Activated CD8-positive, alpha-beta memory T cell treated with anti-CD3 and anti-CD28 coated beads for 1 hour (primary cell): ENCODE results near the gene OCA2.
"Not testable (repeated sequence)": the region's sequence is repeated elsewhere in the genome, so short reads cannot be mapped to it uniquely, and the experiment has no call there.

ENCODE experiments used
- DNase-seq, 2 donors: peaks; one replicate each; pipeline ENCODE4 v3.0.0-alpha.2; 2020; ENCODE audit warnings: low read depth in 1 of 2; ENCODE audit errors: extremely low read depth in 1 of 2

OCA2 gene

GRCh38 chr15:27958911-27959578, 140.1 kb downstream of the OCA2 start:
- DNase-seq, result no peak

GRCh38 chr15:27956285-27956684, 142.8 kb downstream of the OCA2 start:
- no peak for DNase-seq

GRCh38 chr15:27955087-27955486, 144.0 kb downstream of the OCA2 start:
- DNase-seq, result no peak

- DNase-seq, result not testable (repeated sequence)
These were observed 146.5 kb downstream of the OCA2 start for GRCh38 chr15:27952593-27952992.

- DNase-seq, result no peak
These were observed 147.8 kb downstream of the OCA2 start for GRCh38 chr15:27951191-27951890.

- DNase-seq, result no peak
These were observed 150.0 kb downstream of the OCA2 start for GRCh38 chr15:27949089-27949488.

- DNase-seq, result no peak
These were observed 159.9 kb downstream of the OCA2 start for GRCh38 chr15:27939246-27939645.

- no peak for DNase-seq
These were observed 161.3 kb downstream of the OCA2 start for GRCh38 chr15:27937851-27938250.

GRCh38 chr15:27936164-27936563, 163.0 kb downstream of the OCA2 start:
- no peak for DNase-seq

GRCh38 chr15:27935328-27935727, 163.8 kb downstream of the OCA2 start:
- DNase-seq, result no peak

GRCh38 chr15:27934782-27935181, 164.3 kb downstream of the OCA2 start:
- DNase-seq, result no peak

GRCh38 chr15:27933562-27933961, 165.6 kb downstream of the OCA2 start:
- no peak for DNase-seq

- no peak for DNase-seq
These were observed 166.5 kb downstream of the OCA2 start for GRCh38 chr15:27932600-27932999.

GRCh38 chr15:27928386-27928785, 170.7 kb downstream of the OCA2 start:
- DNase-seq, result no peak

GRCh38 chr15:27912283-27912682, 186.8 kb downstream of the OCA2 start:
- DNase-seq, result no peak

- DNase-seq, result no peak
These were observed 192.3 kb downstream of the OCA2 start for GRCh38 chr15:27906802-27907201.

- DNase-seq, result no peak
These were observed 195.7 kb downstream of the OCA2 start for GRCh38 chr15:27903405-27903804.

- no peak for DNase-seq
These were observed 196.3 kb downstream of the OCA2 start for GRCh38 chr15:27902680-27903385.

- DNase-seq, result no peak
These were observed 199.4 kb downstream of the OCA2 start for GRCh38 chr15:27899583-27900285.

- DNase-seq, result no peak
These were observed 201.6 kb downstream of the OCA2 start for GRCh38 chr15:27897481-27897880.

- no peak for DNase-seq
These were observed 204.5 kb downstream of the OCA2 start for GRCh38 chr15:27894645-27895044.
